Endothelial cell (in vitro differentiated cells): ENCODE data around the gene IRAK1. TPM values are rescaled to one million over a fixed set of nuclear protein-coding genes. Genes with fewer than 3 reads are reported as not detected.
A peak's percentile ranks its signal among the peaks of the same experiment; 100 is the strongest.

Experiments used
- DNase-seq: peaks from one replicate; pipeline ENCODE4 v3.0.0; 2021; ENCODE audit warnings: low spot score
- H3K27ac Mint-ChIP-seq: one replicate; pipeline ENCODE4 v1.8.0; 2021; ENCODE audit warnings: mixed read lengths, inconsistent platforms; ENCODE audit not compliant: unreplicated experiment
- H3K27me3 Mint-ChIP-seq: one replicate; pipeline ENCODE4 v1.8.0; 2021; ENCODE audit warnings: mild to moderate bottlenecking, moderate library complexity, mixed read lengths, inconsistent platforms; ENCODE audit not compliant: unreplicated experiment
- H3K36me3 Mint-ChIP-seq: one replicate; pipeline ENCODE4 v1.8.0; 2021; ENCODE audit warnings: mild to moderate bottlenecking, low read depth, mixed read lengths, inconsistent platforms; ENCODE audit not compliant: unreplicated experiment
- H3K4me1 Mint-ChIP-seq: one replicate; pipeline ENCODE4 v1.8.0; 2021; ENCODE audit warnings: mild to moderate bottlenecking, mixed read lengths, inconsistent platforms; ENCODE audit not compliant: unreplicated experiment
- H3K4me3 Mint-ChIP-seq: one replicate; pipeline ENCODE4 v1.8.0; 2021; ENCODE audit warnings: mild to moderate bottlenecking, mixed read lengths, inconsistent platforms; ENCODE audit not compliant: unreplicated experiment
- H3K9me3 Mint-ChIP-seq: one replicate; pipeline ENCODE4 v1.8.0; 2021; ENCODE audit warnings: mixed read lengths, inconsistent platforms; ENCODE audit not compliant: unreplicated experiment
- total RNA-seq: library from RNA; stranded (reverse); fragmentation: NEBNext Ultra II Directional; extraction: Animal tissue kit (Norgen Biotek cat#: 25700); gene quantifications from one replicate; pipeline ENCODE4 v1.2.1, GENCODE V29; 2021; ENCODE audit not compliant: unreplicated experiment
- TF ChIP-seq, protein P1 (sequence below): fragments of 200-600 bp; sonication (generic); IDR thresholded peaks from one replicate; pipeline ENCODE4 v1.5.0; 2021; ENCODE audit warnings: antibody characterized with exemption; ENCODE audit not compliant: unreplicated experiment

IRAK1 gene
- total RNA-seq, 1 donor from 2014 or later = 89.9 TPM

DNA sequence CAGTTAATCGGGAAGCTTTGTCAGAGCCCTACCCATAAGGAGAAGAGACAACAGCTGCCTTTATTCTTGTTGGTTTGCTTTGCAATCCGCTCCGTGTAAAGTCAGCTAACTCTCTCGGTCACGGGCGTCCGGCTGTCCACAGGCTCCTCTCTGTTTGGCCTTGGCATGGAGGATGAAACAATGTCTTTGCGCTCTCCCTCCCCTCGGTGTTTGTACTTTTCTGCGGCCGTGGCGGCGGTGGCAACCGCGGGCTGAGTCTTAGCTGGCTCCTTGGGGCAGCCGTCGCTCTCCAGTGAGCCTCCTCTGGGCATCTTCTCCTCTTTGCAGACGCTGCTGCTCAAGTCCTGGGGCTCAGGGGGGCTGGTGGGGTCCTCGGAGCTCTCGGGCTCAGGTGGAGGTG lies 10.6 kb upstream of the IRAK1 start:
- Mint-ChIP-seq H3K36me3 (peaks cover 12% of the 10 kb centered on the region), H3K27ac (no peak overlapping the region), H3K4me1 (no peaks in the 10 kb centered on the region), H3K4me3 (no peak overlapping the region), H3K27me3 (peaks cover 2% of the 10 kb centered on the region), H3K9me3 (no peaks in the 10 kb centered on the region)
- TF ChIP-seq, protein P1, sequence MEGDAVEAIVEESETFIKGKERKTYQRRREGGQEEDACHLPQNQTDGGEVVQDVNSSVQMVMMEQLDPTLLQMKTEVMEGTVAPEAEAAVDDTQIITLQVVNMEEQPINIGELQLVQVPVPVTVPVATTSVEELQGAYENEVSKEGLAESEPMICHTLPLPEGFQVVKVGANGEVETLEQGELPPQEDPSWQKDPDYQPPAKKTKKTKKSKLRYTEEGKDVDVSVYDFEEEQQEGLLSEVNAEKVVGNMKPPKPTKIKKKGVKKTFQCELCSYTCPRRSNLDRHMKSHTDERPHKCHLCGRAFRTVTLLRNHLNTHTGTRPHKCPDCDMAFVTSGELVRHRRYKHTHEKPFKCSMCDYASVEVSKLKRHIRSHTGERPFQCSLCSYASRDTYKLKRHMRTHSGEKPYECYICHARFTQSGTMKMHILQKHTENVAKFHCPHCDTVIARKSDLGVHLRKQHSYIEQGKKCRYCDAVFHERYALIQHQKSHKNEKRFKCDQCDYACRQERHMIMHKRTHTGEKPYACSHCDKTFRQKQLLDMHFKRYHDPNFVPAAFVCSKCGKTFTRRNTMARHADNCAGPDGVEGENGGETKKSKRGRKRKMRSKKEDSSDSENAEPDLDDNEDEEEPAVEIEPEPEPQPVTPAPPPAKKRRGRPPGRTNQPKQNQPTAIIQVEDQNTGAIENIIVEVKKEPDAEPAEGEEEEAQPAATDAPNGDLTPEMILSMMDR = no peak
- DNase-seq = no peak

DNA sequence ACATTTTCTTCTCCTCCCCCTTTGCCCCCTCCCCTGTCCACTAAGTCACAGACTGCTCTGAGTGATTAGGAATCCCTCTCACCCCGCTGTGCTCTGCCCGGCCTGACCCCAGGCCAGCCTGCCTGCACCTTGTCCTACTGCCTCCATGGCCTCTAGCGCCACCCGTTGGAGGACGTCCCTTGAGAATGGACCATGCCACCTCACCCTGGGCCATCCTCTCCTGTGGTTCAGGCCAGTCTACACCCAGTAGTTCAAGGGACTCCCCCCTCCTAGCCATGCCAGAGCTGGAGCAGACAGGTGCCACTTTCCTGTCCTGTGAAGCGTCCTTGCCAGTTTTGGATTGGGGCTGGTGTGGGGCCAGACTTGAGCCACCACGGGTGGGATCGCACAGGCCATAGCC lies 9.7 kb upstream of the IRAK1 start:
- Mint-ChIP-seq H3K27me3 (peaks cover 2% of the 10 kb centered on the region), H3K36me3 (peaks cover 12% of the 10 kb centered on the region), H3K4me1 (no peaks in the 10 kb centered on the region), H3K9me3 (no peaks in the 10 kb centered on the region), H3K27ac (peak overlapping the region; percentile 3), H3K4me3 (no peak overlapping the region)
- no peak for DNase-seq
- TF ChIP-seq, protein P1 = no peak

DNA sequence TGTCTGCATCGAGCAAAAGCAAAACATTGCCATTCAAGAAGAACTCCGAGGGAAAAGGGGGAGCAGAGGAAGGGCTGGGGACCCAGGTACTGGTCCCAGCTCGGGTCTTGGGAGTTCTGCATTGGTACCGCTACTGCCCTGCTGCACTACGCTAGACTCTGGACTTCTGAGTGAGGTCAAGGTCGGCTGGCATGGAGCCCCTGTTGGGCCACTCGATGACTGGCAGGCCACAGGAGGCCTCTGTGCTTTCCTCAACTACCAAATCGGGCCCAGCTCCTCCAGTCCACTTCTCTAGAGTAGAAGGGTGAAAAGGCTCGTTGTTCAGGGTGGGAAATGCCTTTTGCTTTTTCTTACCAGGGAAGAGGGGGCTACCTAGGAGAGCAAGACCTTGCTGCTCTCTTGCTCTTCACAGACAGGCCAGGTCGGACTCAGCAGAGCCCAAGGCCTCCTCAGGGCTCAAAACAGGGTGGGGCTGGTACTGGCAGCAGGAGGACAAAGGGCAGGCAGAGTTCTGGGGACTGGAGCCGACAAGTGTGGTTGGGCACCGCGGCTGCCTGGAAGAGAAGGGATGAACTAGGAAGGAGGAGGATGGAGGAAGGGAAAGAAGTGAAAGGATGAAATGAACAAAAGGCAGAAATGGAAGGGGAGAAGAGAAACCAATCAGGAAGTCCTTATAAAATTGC lies 8.9 kb upstream of the IRAK1 start:
- Mint-ChIP-seq H3K9me3 (no peaks in the 10 kb centered on the region), H3K4me1 (no peaks in the 10 kb centered on the region), H3K4me3 (peak overlapping the region; percentile 7), H3K27me3 (peaks cover 2% of the 10 kb centered on the region), H3K27ac (no peak overlapping the region), H3K36me3 (peaks cover 12% of the 10 kb centered on the region)
- DNase-seq = no peak
- TF ChIP-seq, protein P1 = no peak

- Mint-ChIP-seq H3K27ac (no peak overlapping the region), H3K4me1 (peaks cover 3% of the 10 kb centered on the region), H3K36me3 (peaks cover 14% of the 10 kb centered on the region), H3K27me3 (peaks cover 2% of the 10 kb centered on the region), H3K4me3 (no peak overlapping the region), H3K9me3 (no peaks in the 10 kb centered on the region)
- TF ChIP-seq, protein P1 = no peak
- no peak for DNase-seq
These were observed 8.3 kb upstream of the IRAK1 start for GRCh38 chrX:154027986-154028385.

DNA sequence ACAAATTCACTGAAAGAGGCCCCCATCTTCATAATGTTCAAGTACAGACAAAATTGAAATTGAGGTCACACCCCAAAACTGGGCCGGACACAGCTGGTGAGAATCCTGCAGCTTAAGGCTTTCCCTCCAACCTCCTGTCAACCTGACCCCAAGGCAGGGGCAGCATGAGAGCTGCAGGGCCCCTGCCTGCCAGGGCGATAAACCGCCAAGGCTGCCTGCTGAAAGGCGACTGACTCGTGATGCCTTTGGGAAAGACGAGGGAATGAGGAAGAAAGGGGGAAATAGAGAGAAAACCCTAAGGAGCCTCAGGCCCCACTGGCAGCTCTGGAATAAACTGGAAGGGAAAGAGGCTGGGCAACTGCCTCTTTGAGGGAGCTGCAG lies 7.3 kb upstream of the IRAK1 start:
- DNase-seq = no peak
- Mint-ChIP-seq H3K27me3 (peaks cover 2% of the 10 kb centered on the region), H3K27ac (no peak overlapping the region), H3K4me3 (no peak overlapping the region), H3K9me3 (no peaks in the 10 kb centered on the region), H3K36me3 (peaks cover 16% of the 10 kb centered on the region), H3K4me1 (peaks cover 7% of the 10 kb centered on the region)
- TF ChIP-seq, protein P1 = no peak
